ENCODE data around the gene NR1H2. TPM values are rescaled to one million over a fixed set of nuclear protein-coding genes. Genes with fewer than 3 reads are reported as not detected.

The NR1H2 gene
- polyA plus RNA-seq, 3 donors: 77.1 to 111 (median 78.9) TPM

GRCh38 chr19:50431343-50432220, 55.3 kb downstream of the NR1H2 start:
- peak; percentile 86 to 94 (median 93) for DNase-seq
- Histone ChIP-seq H3K4me3 (replicated peaks in 1 of 3; ENCODE audit: low read depth in 2 of 3, low read length in 3 of 3) (peak overlapping the region; percentile 53 to 65 (median 55)), H3K9ac (ENCODE audit: insufficient read depth, low read length, poor library complexity, severe bottlenecking) (peak overlapping the region; percentile 52), H3K4me1 (ENCODE audit: control insufficient read depth in 1 of 2, insufficient read depth in 2 of 2, low read length in 2 of 2) (peaks cover 28 to 37% of the 10 kb centered on the region in 2 donors), H3K9me3 (replicated peaks in 1 of 2; ENCODE audit: control insufficient read depth in 1 of 2, insufficient read depth in 1 of 2, low read length in 2 of 2) (no peaks in the 10 kb centered on the region), H3K4me2 (replicated peaks; ENCODE audit: extremely low read depth, low read length, poor library complexity, severe bottlenecking) (peak overlapping the region; percentile 83), H4K20me1 (ENCODE audit: insufficient read depth, low read length) (no peaks in the 10 kb centered on the region), H3K79me2 (ENCODE audit: insufficient read depth, low read length) (no peaks in the 10 kb centered on the region), H3K27ac (ENCODE audit: low read depth in 1 of 2, low read length in 2 of 2) (peak overlapping the region; percentile 71), H3K36me3 (replicated peaks in 1 of 2; ENCODE audit: control insufficient read depth in 1 of 2, insufficient read depth in 2 of 2, low read length in 2 of 2) (no peaks in the 10 kb centered on the region), H3K27me3 (ENCODE audit: control insufficient read depth in 2 of 2, insufficient read depth in 2 of 2, low read length in 2 of 2) (peaks cover 0 to 10% of the 10 kb centered on the region in 2 donors), H2AFZ (ENCODE audit: insufficient read depth, low read depth, low read length, poor library complexity, severe bottlenecking) (peak overlapping the region; percentile 83)
- 0% methylated on average over 17 of the region's 54 CpGs for WGBS (ENCODE audit: insufficient coverage)
- TF ChIP-seq CTCF (IDR thresholded peaks at IDR 0.05): no peak
- Mint-ChIP-seq H3K4me3 (peak overlapping the region; percentile 82 to 96), H3K27me3 (ENCODE audit: low read depth in 3 of 3) (peaks cover 14 to 30% (median 27%) of the 10 kb centered on the region in 3 donors), H3K36me3 (no peaks in the 10 kb centered on the region), H3K9me3 (no peaks in the 10 kb centered on the region), H3K4me1 (peaks cover 29% of the 10 kb centered on the region), H3K27ac (peak overlapping the region; percentile 94 to 98 (median 96))
- intact Hi-C loops (cut with micrococcal nuclease): loop anchor here in 1 of 2 donors (5.0 kb wide), 1 partner anchor 44 kb away; no protein-coding TSS in a partner anchor

- peak within 1 kb of the TSS; percentile 94 to 98 (median 96) for H3K27ac Mint-ChIP-seq
- no peaks in the 10 kb centered on the region for H3K36me3 Mint-ChIP-seq
- no peak for TF ChIP-seq CTCF (IDR thresholded peaks at IDR 0.05)
- H3K27ac ChIP-seq (ENCODE audit: low read depth in 1 of 2, low read length in 2 of 2): peak within 1 kb of the TSS; percentile 71
- H3K36me3 ChIP-seq (replicated peaks in 1 of 2; ENCODE audit: control insufficient read depth in 1 of 2, insufficient read depth in 2 of 2, low read length in 2 of 2): no peaks in the 10 kb centered on the region
- H3K4me2 ChIP-seq (replicated peaks; ENCODE audit: extremely low read depth, low read length, poor library complexity, severe bottlenecking): peak within 1 kb of the TSS; percentile 83
- H3K27me3 ChIP-seq (ENCODE audit: control insufficient read depth in 2 of 2, insufficient read depth in 2 of 2, low read length in 2 of 2): peaks cover 0 to 10% of the 10 kb centered on the region in 2 donors
- peak within 1 kb of the TSS; percentile 52 for H3K9ac ChIP-seq (ENCODE audit: insufficient read depth, low read length, poor library complexity, severe bottlenecking)
- peak within 1 kb of the TSS; percentile 53 to 65 (median 55) for H3K4me3 ChIP-seq (replicated peaks in 1 of 3; ENCODE audit: low read depth in 2 of 3, low read length in 3 of 3)
- H3K9me3 ChIP-seq (replicated peaks in 1 of 2; ENCODE audit: control insufficient read depth in 1 of 2, insufficient read depth in 1 of 2, low read length in 2 of 2): no peaks in the 10 kb centered on the region
- no peaks in the 10 kb centered on the region for H3K9me3 Mint-ChIP-seq
- H3K27me3 Mint-ChIP-seq (ENCODE audit: low read depth in 3 of 3): peaks cover 14 to 32% (median 31%) of the 10 kb centered on the region in 3 donors
- WGBS (ENCODE audit: insufficient coverage): 2% methylated on average over 35 of the region's 40 CpGs
- H3K4me1 Mint-ChIP-seq: peaks cover 29% of the 10 kb centered on the region
- no peaks in the 10 kb centered on the region for H4K20me1 ChIP-seq (ENCODE audit: insufficient read depth, low read length)
- H3K4me3 Mint-ChIP-seq: peak within 1 kb of the TSS; percentile 82 to 96
- H2AFZ ChIP-seq (ENCODE audit: insufficient read depth, low read depth, low read length, poor library complexity, severe bottlenecking): peak within 1 kb of the TSS; percentile 83
- H3K4me1 ChIP-seq (ENCODE audit: control insufficient read depth in 1 of 2, insufficient read depth in 2 of 2, low read length in 2 of 2): peaks cover 27 to 36% of the 10 kb centered on the region in 2 donors
- H3K79me2 ChIP-seq (ENCODE audit: insufficient read depth, low read length): no peaks in the 10 kb centered on the region
- DNase-seq: peak in 1 of 3 donors; percentile 24
- intact Hi-C loops (cut with micrococcal nuclease): loop anchor here in 1 of 2 donors (5.0 kb wide), 1 partner anchor 45 kb away; no protein-coding TSS in a partner anchor
Observed at GRCh38 chr19:50432221-50433028, 56.2 kb downstream of the NR1H2 start, which contains the start of gene MYBPC2. Gene MYBPC2 (plus strand): TSS chr19:50432892. CDS start chr19:50432954, 62 bp downstream.

Data from CD14-positive monocyte (primary cell).